HL-60/S4 treated with retinoic acid at 250 ng/mL for 4 days and 3 days (cell line): ENCODE measurements around the gene JOSD1.

Source experiments
- in situ Hi-C: fragments of 300-500 bp; cut with MboI; formaldehyde crosslinking; loops from 2 replicates; pipeline ENCODE4 v1.7.0; 2022; ENCODE audit warnings: low sequenced_read_pairs

JOSD1 gene

GRCh38 chr22:38700789-38701628, at the start of gene JOSD1:
Gene JOSD1, minus strand, starts transcription at chr22:38700943. Its CDS starts 956 bp downstream, at chr22:38699987.
- in situ Hi-C loops, result no loop called here

DNA sequence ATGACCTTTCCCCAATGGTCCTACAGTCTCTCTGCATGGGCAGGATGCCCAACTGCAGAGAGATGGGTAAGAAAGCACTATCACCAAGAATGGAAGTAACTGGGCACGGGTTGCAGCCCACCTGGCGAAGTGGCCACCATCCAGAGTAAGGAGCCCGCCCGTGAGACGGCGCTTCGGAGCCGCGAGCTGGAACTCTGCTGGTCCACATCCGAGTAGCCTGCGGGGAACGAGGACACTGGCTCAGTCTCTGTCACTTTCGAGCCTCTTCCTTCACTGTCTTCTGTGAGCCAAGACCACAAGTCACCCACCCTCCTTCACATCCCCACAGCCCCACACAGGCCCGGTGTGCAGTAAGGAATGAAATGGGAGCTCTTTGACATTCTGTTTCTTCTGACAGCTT, 49.4 kb upstream of the JOSD1 start:
- in situ Hi-C loops, result no loop called here

DNA sequence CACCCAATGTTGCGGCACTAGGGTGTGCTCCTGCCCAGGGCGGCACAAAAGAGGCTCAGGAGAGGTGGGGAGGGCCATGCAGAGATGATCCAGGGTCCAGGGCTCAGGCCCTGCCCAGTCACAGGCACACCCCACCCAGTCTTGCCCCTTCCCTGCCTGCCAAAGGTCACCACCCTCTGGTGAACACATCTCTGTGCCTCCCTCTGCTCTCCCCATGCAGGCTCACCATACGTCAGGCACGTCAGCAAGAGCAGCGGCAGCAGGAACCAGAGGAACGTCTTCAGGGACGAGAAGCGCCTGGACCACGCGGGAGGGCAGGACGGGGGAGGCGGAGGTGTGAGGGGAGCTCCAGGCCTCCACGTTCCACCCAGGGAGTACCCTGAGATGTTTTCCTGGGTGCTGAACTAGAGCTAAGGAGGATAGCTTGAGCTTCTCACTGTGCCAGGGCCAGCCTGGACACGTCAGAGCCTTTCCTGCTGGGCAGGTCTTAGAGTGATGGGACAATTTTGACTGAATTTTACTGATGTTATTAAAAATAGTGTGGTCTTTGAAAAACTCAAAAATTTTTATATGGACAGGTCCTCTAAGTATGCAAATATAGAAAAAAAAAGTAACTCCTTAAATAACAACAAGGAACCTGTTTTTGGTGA, 47.9 kb upstream of the JOSD1 start:
- in situ Hi-C loops, result no loop called here

GRCh38 chr22:38745676-38746460, 45.1 kb upstream of the JOSD1 start:
- in situ Hi-C loops, result no loop called here

GRCh38 chr22:38744981-38745380, 44.2 kb upstream of the JOSD1 start:
- in situ Hi-C loops, result no loop called here

DNA sequence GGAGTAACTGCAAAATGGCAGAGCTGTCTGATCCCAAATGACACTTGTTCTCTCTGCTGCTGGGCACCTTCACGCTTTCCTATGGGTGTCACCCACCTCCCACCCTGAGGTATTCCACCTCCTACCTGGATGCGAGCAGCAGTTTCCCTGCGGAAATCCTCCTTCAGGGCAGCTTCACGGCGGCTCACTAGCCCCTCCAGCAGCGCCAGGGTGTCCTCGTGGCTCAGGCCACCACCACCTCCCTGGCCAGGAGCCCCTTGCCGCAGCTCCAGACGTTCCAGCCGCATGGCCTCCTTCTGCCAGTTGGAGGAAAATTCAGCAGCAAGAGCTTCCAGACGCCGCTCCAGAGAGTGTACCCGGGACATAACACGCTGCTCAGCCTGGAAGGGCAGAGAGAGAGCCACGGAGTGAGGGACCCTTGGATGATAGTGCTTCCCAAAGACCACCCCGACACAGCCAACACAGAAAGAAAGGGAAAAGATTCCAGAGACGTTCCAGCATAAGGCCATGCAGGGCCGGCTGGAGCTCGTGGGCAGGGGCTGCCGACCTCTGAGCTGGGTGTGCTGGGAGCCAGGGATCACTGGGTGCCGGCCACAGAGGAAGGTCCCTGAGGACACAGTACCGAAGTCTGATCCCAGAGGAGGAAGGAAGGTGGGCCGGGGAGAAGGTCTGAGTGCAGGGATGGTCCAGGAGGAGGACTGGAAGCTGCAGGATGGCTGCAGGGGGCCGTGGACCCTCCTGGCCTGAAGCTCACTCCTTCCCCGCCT, 41.6 kb upstream of the JOSD1 start:
- in situ Hi-C loops, result no loop called here

- in situ Hi-C loops, result no loop called here
Observed at GRCh38 chr22:38741576-38741975, 40.8 kb upstream of the JOSD1 start.

DNA sequence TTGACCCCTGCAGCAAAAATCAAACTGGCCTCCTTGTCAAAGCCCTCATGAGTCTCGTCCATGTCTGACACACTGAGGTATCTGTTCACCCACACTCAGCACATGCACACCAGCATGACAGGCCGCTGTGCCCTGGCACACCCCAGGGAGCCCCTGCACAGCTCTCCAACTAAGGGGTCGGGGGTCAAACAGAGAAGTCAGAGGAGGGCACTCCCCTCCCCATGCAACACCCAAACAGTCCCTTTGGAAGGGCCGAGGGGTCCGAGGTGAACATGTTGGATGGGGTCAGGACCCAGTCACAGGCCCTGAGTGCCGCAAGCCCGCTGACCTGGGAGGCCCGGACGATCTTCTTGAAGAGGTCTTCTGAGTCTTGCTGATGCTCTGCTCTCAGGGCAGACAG, 40.4 kb upstream of the JOSD1 start:
- in situ Hi-C loops, result no loop called here

GRCh38 chr22:38740754-38741153, 40.0 kb upstream of the JOSD1 start:
- in situ Hi-C loops, result no loop called here

GRCh38 chr22:38740116-38740723, 39.5 kb upstream of the JOSD1 start:
- in situ Hi-C loops, result no loop called here

GRCh38 chr22:38739300-38740055, 38.7 kb upstream of the JOSD1 start:
- in situ Hi-C loops, result no loop called here

DNA sequence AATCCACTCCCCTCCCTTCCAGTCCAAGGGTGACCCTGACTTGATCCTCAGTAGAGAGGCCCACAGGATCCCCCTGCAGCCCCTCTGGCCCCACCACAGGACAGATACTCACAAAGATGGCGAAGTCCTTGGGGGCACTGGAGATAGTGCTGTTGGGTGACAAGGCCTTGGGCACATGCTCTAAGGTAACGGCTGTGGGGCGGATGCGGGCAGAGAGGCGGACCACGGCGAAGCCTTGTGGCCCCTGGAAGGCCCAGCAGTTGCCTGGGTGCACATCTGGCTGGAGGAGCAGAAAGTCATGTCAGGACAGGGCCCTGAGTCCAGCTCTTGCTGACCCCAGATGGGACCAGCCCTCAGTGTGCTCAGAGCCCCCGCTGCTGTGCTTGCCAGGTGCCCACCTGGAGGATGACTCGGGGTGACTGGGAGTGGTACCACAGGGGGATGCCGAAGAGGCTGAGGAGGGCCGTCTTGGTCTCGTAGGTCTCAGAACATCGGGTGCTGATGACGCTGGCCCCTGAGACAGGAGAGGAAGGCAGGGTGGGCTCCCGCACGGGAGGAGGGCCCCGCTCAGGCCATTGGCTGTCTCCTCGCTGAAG, 37.8 kb upstream of the JOSD1 start:
- in situ Hi-C loops, result no loop called here

DNA sequence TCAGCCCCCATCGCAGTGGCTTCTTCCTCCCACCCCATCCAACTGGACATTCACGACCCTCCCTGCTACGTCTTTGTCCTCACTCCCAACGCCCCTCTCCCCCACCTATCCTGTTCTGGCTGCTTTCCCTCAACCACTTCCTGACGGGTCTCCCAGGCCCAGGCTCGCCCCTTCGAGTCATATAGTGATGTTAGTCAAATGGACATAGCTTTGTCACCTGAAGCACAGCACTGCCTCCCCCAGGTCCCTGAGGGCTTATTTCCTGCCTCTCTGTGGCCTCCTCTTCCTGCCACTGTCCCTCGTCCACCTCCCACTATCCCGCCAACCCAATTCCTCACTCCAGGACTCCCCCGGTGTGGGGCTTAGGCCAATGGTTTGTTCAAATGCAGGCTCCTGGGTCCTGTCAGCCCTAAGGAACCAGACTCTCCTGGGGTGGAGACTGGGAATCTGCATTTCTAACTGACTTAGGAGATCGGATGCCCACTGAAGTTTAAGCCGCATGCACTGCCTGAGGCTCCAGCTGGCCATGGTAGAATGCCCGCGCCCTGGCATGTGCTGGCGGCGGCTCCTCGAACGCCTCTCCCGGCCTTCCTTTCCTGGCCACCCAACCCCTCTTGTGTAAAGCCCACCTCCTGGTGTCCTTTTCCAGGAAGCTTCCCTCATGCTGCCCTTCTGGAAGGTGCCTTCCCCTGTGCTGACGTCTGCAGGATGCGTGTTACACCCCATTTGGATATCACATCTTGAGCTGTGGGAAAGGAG, 36.7 kb upstream of the JOSD1 start:
- in situ Hi-C loops, result no loop called here

GRCh38 chr22:38736257-38736570, 35.5 kb upstream of the JOSD1 start:
- in situ Hi-C loops, result no loop called here

GRCh38 chr22:38735465-38736256, 34.9 kb upstream of the JOSD1 start:
- in situ Hi-C loops, result no loop called here

DNA sequence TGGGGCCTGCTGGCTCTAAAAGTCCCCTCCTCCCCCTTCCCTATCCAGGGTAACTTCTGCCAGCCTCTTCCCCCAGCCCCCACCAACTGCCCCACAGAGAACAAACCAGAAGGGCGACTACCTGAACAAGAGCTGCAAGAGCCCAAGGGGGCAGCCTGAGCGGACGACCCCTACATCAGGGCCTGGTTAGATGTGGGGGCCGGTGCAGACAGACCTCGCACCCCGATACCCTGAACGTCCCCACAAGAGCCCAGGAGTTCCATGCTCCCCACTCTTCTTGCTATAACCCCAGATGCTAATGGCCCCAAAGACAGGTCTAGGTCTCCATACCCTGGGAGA, 34.4 kb upstream of the JOSD1 start:
- in situ Hi-C loops, result no loop called here

DNA sequence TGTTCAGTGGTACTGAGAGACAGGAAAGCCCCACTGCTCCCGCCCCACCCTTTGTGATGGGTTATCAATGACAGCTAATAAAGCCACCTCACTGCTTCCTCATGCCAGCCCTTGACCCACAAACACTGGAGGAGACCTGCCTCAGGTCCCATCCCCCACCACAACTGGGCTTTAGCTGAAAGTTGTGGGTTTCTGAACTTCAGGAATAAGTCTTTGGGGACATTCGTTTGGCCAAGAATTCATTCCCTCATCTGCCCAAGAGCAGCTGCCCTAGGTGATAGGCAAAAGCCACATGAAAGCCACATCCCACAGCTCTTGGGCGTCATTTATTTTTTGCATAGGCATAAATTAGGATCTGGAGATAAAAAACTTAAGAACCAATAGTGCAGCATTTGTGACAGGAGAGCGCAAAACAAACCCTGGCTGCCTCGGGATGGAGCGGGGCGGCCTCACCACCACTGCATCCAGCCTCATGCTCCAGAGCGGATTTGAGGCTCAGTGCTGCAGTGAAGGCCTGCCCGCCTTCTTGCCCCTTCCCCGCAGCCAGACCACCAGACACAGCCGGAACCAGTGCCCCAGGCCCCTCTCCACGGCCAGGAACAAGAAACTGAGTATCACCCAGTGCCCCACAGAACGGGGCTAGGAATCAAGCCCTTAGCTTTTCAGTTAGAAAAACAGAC, 33.8 kb upstream of the JOSD1 start:
- in situ Hi-C loops, result no loop called here
